ENCODE measurements around the gene ZHX3. TPM values are rescaled to one million over a fixed set of nuclear protein-coding genes. Genes with fewer than 3 reads are reported as not detected.
A peak's percentile ranks its signal among the peaks of the same experiment; 100 is the strongest.

Gene ZHX3
- polyA plus RNA-seq, 3 donors = 0.58 to 3.2 (median 1.1) TPM

- no peak overlapping the region for H3K9ac ChIP-seq (ENCODE audit: insufficient read depth, low read length, poor library complexity, severe bottlenecking)
- no peak overlapping the region for H2AFZ ChIP-seq (ENCODE audit: insufficient read depth, low read depth, low read length, poor library complexity, severe bottlenecking)
- no peak overlapping the region for H3K4me2 ChIP-seq (replicated peaks; ENCODE audit: extremely low read depth, low read length, poor library complexity, severe bottlenecking)
- peaks cover 0 to 2% (median 0%) of the 10 kb centered on the region in 7 donors for H3K9me3 Mint-ChIP-seq
- H3K4me3 Mint-ChIP-seq = no peak overlapping the region
- peaks cover 18 to 24% of the 10 kb centered on the region in 2 donors for H3K4me1 ChIP-seq (ENCODE audit: control insufficient read depth in 1 of 2, insufficient read depth in 2 of 2, low read length in 2 of 2)
- no peak overlapping the region for H3K27ac ChIP-seq (ENCODE audit: low read depth in 1 of 2, low read length in 2 of 2)
- H3K36me3 ChIP-seq (replicated peaks in 1 of 2; ENCODE audit: control insufficient read depth in 1 of 2, insufficient read depth in 2 of 2, low read length in 2 of 2) = no peaks in the 10 kb centered on the region
- WGBS (ENCODE audit: insufficient coverage) = no CpG with 5 or more reads among the region's 5 CpGs
- H3K36me3 Mint-ChIP-seq = peaks cover 0 to 5% of the 10 kb centered on the region in 2 donors
- H3K27ac Mint-ChIP-seq = no peak overlapping the region
- DNase-seq = no peak
- TF ChIP-seq CTCF (IDR thresholded peaks at IDR 0.05) = no peak
- H3K4me3 ChIP-seq (replicated peaks in 1 of 3; ENCODE audit: low read depth in 2 of 3, low read length in 3 of 3) = no peak overlapping the region
- no peaks in the 10 kb centered on the region for H3K27me3 ChIP-seq (ENCODE audit: control insufficient read depth in 2 of 2, insufficient read depth in 2 of 2, low read length in 2 of 2)
- H3K79me2 ChIP-seq (ENCODE audit: insufficient read depth, low read length) = no peaks in the 10 kb centered on the region
- no peaks in the 10 kb centered on the region for H3K27me3 Mint-ChIP-seq (ENCODE audit: low read depth in 3 of 3)
- H4K20me1 ChIP-seq (ENCODE audit: insufficient read depth, low read length) = no peaks in the 10 kb centered on the region
- H3K9me3 ChIP-seq (replicated peaks in 1 of 2; ENCODE audit: control insufficient read depth in 1 of 2, insufficient read depth in 1 of 2, low read length in 2 of 2) = no peaks in the 10 kb centered on the region
- peaks cover 23% of the 10 kb centered on the region for H3K4me1 Mint-ChIP-seq
- intact Hi-C loops (cut with micrococcal nuclease) = no loop called here
These were observed 11.3 kb downstream of the ZHX3 start for GRCh38 chr20:41306061-41306727.

GRCh38 chr20:41304424-41305079 lies 13.0 kb downstream of the ZHX3 start:
- no peaks in the 10 kb centered on the region for H3K36me3 ChIP-seq (replicated peaks in 1 of 2; ENCODE audit: control insufficient read depth in 1 of 2, insufficient read depth in 2 of 2, low read length in 2 of 2)
- no peak overlapping the region for H3K27ac ChIP-seq (ENCODE audit: low read depth in 1 of 2, low read length in 2 of 2)
- no peak overlapping the region for H3K27ac Mint-ChIP-seq
- peaks cover 0 to 5% of the 10 kb centered on the region in 2 donors for H3K36me3 Mint-ChIP-seq
- H3K79me2 ChIP-seq (ENCODE audit: insufficient read depth, low read length) = no peaks in the 10 kb centered on the region
- no peak for TF ChIP-seq CTCF (IDR thresholded peaks at IDR 0.05)
- peak overlapping the region; percentile 43 for H2AFZ ChIP-seq (ENCODE audit: insufficient read depth, low read depth, low read length, poor library complexity, severe bottlenecking)
- no peak overlapping the region for H3K9ac ChIP-seq (ENCODE audit: insufficient read depth, low read length, poor library complexity, severe bottlenecking)
- H4K20me1 ChIP-seq (ENCODE audit: insufficient read depth, low read length) = no peaks in the 10 kb centered on the region
- no peak overlapping the region for H3K4me2 ChIP-seq (replicated peaks; ENCODE audit: extremely low read depth, low read length, poor library complexity, severe bottlenecking)
- intact Hi-C loops (cut with micrococcal nuclease) = no loop called here
- H3K4me3 ChIP-seq (replicated peaks in 1 of 3; ENCODE audit: low read depth in 2 of 3, low read length in 3 of 3) = no peak overlapping the region
- no CpG with 5 or more reads among the region's 3 CpGs for WGBS (ENCODE audit: insufficient coverage)
- peaks cover 0 to 1% (median 1%) of the 10 kb centered on the region in 3 donors for H3K27me3 Mint-ChIP-seq (ENCODE audit: low read depth in 3 of 3)
- DNase-seq = no peak
- H3K9me3 ChIP-seq (replicated peaks in 1 of 2; ENCODE audit: control insufficient read depth in 1 of 2, insufficient read depth in 1 of 2, low read length in 2 of 2) = no peaks in the 10 kb centered on the region
- peaks cover 21% of the 10 kb centered on the region for H3K4me1 Mint-ChIP-seq
- H3K27me3 ChIP-seq (ENCODE audit: control insufficient read depth in 2 of 2, insufficient read depth in 2 of 2, low read length in 2 of 2) = no peaks in the 10 kb centered on the region
- H3K4me3 Mint-ChIP-seq = no peak overlapping the region
- peaks cover 0 to 2% (median 0%) of the 10 kb centered on the region in 7 donors for H3K9me3 Mint-ChIP-seq
- H3K4me1 ChIP-seq (ENCODE audit: control insufficient read depth in 1 of 2, insufficient read depth in 2 of 2, low read length in 2 of 2) = peaks cover 18 to 23% of the 10 kb centered on the region in 2 donors

Measured in CD14-positive monocyte (primary cell).